NCI-H748 (cell line): Measurements from ENCODE around the gene MED13L.

Source experiments
- DNase-seq: peaks from one replicate; lab custom pipeline; 2025; ENCODE audit not compliant: unreplicated experiment; lab: John Stamatoyannopoulos, UW

Gene MED13L

DNA sequence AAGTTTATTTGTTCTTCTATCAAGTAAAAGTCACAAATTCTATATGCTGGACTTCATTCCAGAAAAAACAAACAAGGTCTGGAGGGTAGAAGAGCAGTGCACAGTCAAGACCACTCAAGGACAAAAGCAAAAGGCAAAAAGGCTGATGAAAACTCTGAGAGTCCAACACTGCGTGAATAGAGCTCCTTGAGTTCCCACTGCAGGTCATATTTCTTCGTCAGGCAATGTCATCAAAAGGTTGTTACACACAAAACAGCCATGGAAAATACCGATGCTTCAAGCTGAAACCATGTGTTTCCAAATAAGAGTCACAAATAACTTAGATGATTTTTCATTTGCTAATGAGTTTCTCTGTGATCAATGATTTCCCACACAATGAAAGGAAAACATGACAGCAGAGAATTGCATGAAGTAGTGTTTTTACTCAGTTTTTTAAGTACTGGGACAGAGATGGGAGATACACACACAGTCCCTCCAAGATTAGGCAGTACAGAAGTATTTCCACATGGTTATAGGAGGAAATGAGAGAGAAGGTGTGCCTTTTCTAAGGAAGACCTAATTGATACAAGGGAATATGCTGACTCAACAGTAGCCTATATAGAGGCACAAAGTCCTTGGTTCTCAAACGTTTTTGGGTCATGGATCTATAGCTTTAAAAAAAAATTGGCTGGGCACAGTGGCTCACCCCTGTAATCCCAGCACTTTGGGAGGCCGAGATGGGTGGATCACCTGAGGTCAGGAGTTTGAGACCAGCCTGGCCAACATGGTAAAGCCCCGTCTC, 177.7 kb downstream of the MED13L start:
- no peak for DNase-seq

DNA sequence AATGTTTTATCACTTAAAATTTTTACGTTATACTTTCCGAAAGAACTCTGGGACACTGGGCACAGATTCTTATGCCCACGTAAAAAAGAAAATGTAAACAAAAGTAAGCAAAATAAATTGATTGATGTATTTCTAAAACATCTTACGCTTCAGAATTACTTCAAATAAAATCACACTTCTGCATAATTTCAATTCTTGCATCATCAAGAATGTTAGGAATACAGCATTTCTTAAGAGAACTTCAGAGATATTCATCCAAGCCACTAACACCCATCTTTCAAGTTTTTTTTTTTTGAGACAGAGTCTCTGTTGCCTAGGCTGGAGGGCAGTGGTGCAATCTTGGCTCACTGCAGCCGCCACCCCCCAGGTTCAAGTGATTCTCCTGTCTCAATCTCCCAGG, 180.6 kb downstream of the MED13L start:
- DNase-seq = no peak

DNA sequence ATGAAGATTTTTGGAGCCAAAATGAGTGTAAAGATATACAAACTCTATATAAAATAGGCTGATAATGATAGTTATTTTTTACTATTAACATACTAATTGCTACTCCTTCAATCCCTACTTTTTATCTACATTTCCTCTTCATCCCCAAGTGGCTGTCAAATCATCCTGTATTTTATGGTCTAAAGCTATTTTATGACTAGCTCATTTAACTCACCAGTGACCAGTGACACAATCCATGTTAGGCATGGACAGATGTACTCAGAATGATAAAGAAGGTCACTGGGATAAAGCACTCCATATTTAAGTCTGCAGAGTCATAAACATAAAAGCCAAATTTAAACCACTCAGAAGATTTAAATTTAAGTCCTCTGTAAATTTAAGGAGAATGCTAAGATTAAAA, 183.0 kb downstream of the MED13L start:
- DNase-seq = no peak

DNA sequence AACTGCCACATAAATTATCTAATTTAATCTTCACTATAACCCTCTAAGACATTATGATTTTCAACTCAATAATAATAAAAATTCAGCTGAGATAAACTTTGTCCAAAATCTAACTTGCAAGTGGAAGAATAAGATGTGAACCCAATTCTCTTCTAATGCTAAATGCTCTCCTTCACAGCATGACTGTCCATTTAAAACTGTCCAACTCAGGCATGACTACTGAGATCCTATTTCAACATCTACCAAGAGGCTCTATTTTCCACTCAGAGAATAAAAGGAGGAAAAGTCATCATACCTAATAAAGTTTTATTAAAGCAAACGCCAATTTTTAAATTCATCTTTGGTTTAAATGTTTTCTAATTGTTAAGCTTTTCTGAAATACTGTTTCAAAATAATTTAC, 183.6 kb downstream of the MED13L start:
- no peak for DNase-seq

DNA sequence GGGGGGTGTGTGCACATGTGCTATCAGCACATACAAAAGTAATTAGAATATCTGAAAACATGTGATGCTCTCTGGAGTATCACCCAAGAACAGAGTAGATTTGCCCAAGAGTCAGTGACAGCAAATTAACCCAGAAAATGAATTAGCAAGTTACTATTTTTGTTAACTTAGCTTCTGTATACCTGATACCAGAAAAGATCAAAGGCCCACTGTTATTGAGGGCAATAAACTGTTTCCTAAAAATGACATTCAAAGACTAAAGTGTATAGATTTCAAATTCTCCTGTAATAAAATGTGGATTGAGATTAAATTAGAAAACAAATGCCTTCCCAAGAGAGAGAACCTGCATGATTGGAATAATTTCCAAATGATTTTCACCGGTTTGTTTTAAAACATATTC, 184.7 kb downstream of the MED13L start:
- DNase-seq = no peak

DNA sequence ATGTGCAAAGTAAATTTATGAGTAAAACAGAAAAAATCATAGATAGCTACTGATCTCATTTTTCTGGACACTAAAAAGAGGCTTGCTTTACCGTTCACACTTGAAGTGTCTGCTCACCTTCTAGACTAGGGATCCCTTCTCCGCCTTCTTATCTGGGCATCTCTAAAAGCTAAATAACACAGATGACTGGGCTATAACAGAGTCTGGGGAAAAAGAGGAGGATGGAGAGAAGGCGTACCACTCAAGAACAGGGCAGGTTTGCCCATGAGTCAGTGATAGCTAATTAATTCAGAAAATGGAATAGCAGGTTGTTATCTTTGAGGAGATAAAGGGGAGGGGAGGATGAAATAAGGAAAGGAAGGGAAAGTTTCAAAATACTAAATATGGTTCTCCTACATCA, 185.3 kb downstream of the MED13L start:
- no peak for DNase-seq

DNA sequence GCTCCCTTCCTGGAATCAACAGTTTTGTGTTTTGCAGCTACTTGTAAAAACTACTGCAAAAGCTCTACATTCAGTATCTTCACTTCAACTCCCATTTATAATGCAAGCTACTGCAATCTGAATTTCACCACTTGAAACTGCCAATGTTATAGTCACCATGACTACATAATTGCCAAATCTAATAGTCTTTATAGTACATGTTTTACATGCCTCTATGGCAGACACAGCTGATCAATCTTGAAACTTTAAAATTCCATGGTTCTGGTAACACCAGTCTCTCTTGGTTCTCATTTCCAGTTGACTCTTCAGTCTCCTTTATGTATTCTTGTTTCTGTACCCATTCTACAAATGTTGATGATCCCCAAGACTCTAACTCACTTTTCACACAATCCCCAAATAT, 185.9 kb downstream of the MED13L start:
- DNase-seq = no peak

DNA sequence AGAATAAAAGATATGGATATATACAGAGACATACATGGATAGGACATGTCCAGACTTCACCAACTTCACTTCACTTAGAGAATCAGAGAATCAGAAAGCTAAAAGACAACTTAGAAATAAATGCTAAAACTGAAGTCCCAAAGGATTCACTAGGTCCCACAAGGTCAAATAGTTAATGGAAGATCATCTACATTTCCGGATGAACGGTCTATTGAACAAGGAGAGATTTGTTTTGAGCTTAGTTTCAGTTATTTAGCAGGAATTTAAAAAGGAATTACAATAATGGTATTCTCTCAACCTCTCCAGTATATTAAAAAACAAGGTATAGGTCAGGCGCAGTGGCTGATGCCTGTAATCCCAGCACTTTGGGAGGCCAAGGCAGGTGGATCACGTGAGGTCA, 187.0 kb downstream of the MED13L start:
- no peak for DNase-seq

DNA sequence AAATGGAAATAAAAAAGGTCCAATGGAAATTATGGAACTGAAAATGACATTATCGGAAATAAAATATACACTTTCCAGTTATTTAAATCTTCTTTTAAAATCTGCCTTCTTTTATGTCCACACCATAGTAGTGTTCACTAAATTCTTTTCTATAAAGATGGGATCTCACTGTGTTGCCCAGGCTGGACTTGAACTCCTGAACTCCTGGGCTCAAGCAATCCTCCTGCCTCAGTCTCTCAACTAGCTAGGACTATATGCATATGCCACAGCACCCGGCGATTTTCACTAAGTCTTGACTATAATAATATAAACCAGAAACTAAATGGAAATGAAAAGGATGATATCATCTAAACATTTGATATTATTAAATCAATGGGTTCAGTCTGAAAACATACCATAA, 188.4 kb downstream of the MED13L start:
- DNase-seq = no peak

DNA sequence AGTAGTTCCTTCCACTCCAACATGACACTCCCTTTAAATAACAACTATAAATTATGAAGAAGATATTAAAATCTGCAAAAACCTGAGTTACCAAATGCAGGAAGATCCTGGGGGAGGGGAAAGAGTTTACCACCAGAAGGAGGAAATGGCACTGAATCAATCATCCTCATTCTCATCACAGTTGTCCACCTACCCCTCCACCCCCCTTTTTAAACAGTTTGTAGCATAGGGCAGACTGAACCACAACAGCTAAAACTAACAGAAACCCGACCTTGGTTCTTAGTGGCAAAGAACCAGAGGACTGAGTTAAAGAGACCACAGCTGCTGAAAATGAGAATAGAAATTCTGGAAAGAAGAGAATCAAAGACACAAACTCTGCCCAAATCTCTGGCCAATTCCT, 189.5 kb downstream of the MED13L start:
- no peak for DNase-seq

DNA sequence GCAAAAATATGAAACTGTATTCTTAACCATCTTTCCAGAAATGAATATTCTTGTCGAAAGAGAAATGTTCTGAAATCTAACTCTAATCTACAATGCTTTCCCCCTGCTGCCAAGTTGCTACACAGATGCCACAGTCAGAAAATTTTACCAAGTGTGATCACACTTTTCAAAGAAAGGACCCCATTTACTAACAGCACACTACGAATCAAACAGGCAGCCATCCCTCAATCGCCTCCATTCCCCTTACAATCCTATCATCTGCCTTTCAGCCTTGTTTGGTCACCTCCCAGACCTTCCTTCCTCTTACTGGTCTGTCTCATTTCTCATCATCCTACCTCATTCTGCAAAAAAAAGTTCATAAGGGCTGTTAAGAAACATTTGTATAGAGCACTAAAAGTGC, 190.1 kb downstream of the MED13L start:
- no peak for DNase-seq

DNA sequence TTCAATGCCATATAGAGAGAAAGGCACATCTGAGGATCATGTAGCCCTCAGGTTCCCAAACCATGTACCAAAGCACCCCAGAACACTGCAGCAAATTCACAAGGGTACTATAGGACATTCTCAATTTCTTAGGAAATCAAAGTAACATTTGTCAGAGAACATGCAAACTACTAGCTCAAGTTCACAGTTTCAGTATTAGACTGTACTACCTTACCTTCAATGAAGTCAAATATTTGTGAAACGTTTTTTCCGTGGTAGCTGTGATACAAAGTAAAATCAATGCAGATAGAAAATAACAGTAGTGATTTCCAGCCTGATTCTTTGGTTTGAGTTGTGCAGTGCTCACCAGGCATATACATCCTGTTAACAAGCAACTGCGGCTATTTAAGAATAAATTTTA, 197.1 kb downstream of the MED13L start:
- no peak for DNase-seq

DNA sequence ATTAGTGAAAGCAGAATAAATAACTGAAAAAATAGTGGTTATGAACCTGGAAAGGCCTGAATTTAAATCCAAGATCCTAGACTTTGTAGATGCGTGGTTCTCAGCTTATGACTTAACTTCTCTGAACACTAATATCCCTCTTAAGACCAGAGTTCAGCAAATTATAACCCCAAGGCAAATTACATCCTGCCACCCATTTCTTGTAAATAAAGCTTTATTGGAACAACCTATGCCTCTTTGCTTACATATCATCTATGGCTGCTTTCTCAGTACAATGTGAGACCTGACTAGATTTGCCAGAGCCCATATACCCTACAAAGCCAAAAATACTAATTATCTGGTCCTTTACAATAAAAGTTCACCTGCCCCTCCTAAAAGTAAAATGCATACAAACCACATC, 199.1 kb downstream of the MED13L start:
- no peak for DNase-seq

DNA sequence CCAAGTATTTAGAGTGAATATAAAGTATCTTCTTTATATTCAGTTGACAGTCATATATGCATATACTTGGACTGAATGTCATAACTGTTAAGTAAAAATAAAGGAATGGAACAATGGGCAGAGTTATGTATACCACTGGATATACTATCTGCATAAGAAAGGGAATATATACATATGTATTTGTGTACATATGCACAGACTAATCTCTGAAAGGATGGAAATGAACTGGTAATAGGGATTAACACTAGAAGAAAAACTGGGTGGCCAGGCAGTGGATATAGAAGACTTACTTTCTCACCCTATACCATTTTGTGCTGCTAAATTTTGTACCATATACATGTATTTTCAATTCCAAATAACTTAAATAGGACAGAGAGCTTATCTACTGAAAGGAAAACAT, 200.1 kb downstream of the MED13L start:
- DNase-seq = no peak

DNA sequence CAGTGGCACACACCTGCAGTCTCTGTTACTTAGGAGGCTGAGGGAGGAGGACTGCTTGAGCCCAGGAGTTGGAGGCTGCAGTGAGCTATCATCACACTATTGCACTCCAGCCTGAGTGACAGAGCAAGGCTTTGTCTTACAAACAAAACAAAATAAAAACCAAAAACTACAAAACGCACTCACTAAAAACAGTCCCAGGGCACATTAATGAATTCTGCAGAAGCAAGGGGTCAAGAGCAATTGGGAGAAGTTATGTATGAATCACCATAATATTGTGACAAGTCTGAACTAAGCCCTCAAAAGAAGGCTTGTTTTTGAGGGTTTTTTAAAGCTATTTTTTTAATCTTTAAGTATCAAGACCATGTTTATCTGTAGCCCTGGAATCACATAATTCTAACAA, 201.1 kb downstream of the MED13L start:
- no peak for DNase-seq

DNA sequence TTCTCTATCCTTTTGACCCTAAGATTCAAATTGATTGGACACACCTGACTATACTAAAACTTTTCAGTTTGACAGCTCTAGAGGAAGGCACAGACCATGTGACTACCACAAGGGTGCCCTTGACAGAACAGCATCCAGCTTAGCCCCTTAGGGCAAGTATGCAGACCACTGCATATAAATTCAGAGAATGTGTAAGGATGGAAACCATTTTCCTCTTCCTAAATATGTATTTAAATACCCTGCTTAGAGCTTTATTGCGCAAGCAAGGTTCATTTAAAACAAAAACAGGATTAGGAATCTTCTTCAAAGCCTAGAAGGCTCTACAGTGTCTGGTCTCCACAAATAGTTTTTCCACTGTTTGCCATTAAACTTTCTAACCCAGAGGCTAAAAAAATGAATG, 202.8 kb downstream of the MED13L start:
- no peak for DNase-seq

DNA sequence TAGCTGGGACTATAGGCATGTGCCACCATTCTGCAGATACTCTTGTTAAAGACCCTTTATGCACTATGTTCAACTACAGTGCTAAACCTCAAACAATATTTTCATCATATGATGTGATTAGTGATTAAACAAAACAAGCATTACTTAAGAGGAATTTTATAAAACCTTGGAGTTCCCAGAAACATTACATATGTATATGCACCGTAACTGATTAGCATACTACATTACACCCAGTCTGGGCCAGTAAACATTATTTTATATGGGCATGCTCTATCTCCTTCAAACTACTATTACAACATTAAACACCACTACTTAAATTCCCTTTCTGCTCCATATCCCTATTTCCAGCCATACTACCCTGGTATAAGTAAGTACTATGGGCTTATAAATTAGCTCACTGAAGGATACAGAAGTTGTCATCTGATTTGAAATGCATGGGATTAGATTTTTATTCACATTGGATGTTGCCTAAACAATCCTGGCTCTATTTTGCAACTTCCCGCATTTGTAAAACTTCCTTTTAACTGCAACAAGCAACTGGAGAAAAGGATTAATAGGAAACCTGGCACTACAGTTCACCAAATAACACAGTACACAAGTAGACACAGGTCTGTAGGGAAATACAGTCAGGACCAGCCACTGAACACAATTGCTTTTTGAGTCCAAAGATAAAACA, 205.8 kb downstream of the MED13L start:
- DNase-seq = no peak

DNA sequence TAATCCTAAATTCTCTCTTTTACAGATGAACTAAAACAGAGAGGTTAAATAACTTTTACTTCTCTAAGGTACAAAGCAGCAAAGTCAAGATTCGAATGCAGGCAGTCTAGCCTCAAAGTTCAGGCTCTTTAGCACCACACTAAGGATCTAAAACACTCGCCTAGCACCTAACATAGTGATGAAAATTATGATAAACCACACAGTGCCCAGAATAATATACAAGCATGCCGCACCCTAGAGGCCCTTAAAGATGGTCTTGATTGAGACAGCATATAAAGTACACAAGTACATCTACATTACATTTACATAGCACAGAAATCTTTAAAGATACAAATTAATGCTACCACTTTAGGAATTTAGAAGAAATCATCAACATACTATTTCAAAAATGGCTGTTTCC, 207.0 kb downstream of the MED13L start:
- DNase-seq = no peak

DNA sequence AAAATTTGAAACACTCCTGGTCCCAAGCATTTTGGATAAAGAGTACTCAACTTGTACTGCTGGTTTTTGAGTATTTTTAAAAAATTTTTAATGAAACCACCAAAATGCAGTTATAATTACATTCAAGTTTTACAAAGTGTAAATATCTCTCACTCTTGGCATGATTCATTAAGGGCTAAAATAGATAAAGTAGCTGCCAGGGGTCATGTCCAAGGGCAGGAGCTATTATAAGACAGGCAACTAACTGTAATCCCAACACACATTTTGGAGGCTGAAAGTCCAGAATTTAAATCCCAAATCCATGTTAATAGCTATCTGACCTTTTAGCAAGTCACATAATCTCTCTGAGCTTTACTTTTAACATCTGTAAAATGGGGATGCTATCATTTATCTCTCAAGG, 207.6 kb downstream of the MED13L start:
- no peak for DNase-seq

DNA sequence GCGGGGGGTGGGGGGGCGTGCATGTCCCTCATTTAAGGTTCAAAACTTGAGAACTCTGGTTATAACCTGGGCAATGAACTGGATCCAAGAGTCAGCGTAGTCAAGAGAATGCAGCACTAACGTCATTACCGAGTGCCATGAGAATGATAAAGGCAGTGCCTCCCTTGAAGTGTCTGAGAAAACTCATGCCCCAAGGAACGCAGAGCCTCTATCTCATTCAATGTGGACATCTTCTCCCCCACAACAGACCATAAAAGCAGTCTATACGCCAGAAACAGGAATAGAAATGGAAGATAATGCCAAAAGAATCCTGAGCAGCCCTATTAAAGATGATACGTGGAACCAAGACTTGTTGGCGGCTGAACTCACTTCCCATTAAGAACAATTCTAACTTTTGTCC, 208.6 kb downstream of the MED13L start:
- no peak for DNase-seq

DNA sequence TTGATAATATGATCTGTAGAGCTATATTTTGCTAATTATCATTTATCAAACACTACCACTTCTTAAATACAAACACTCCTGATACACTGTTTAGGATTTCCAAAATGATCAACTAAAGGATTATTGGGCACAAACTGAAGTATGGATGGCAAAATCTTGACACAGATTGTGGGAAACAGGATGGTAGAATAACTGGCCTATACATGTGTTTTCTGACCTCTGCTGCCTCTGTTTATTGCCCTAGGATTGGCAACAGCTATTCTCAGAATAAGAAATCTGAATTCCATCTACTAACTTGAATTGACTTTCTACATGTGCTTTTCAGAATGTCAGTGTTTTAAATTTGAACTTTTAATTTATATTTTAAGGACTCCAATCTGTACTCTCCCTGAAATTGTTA, 209.1 kb downstream of the MED13L start:
- no peak for DNase-seq

DNA sequence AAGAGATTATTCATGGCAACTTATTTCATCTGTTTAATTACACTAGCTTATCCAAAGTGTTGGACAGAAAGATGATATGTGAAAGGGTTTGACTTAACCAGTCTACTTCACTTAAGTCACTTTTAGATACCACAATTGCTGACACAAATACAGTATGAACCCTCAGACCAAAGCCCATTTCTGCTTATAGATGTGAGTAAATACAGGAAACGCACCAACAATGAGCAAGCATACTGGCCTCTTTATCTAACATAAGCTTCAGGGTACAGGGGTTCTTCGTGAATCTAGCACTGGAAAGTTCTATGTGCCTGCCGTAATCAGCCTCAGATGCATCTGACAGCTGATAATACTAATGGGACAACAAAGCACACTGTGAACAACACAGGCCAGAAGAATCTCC, 209.6 kb downstream of the MED13L start:
- no peak for DNase-seq
